Heart left ventricle (tissue), 16 donors: ENCODE data around the gene IPO7. TPM values are rescaled to one million over a fixed set of nuclear protein-coding genes. Genes with fewer than 3 reads are reported as not detected.
"Not testable (repeated sequence)": the region's sequence is repeated elsewhere in the genome, so short reads cannot be mapped to it uniquely, and the experiment has no call there.

Source experiments
- ATAC-seq, 4 donors: fragments of 200-7000 bp; cut with Tn5 transposase; one replicate each; pipeline ENCODE4 v1.9.1; 2020 to 2022; ENCODE audit warnings: moderate library complexity in 4 of 4, mild to moderate bottlenecking in 3 of 4, moderate number of reproducible peaks in 1 of 4
- DNase-seq, 5 donors: peaks; one replicate each; pipeline ENCODE4 v3.0.0-alpha.2; 2020
- H3K27ac ChIP-seq, 12 donors: fragments of 200-600 bp; sonication (generic) in 4 of 12; one replicate each; pipeline versions ENCODE4 v1.5.0 to v1.8.0; 2016 to 2022; ENCODE audit warnings: mild to moderate bottlenecking in 2 of 12
- H3K27me3 ChIP-seq, 9 donors: fragments of 200-600 bp; sonication (generic) in 2 of 9; one replicate each; pipeline versions ENCODE4 v1.5.1 to v1.8.0; 2016 to 2022; ENCODE audit warnings: mild to moderate bottlenecking in 3 of 9
- H3K36me3 ChIP-seq, 9 donors: fragments of 200-600 bp; sonication (generic) in 2 of 9; one replicate each; pipeline versions ENCODE4 v1.5.0 to v1.8.0; 2018 to 2022; ENCODE audit warnings: mild to moderate bottlenecking in 2 of 9
- H3K4me1 ChIP-seq, 12 donors: fragments of 200-600 bp; sonication (generic) in 4 of 12; one replicate each; pipeline versions ENCODE4 v1.5.0 to v1.8.0; 2016 to 2022; ENCODE audit warnings: mild to moderate bottlenecking in 3 of 12
- H3K4me3 ChIP-seq, 12 donors: fragments of 200-600 bp; sonication (generic) in 4 of 12; one replicate each; pipeline versions ENCODE4 v1.5.0 to v1.8.0; 2017 to 2022; ENCODE audit warnings: mild to moderate bottlenecking in 9 of 12, moderate library complexity in 4 of 12
- H3K9me3 ChIP-seq, 12 donors: fragments of 200-600 bp; sonication (generic) in 4 of 12; one replicate each; pipeline versions ENCODE4 v1.5.0 to v1.8.0; 2016 to 2022; ENCODE audit warnings: mild to moderate bottlenecking in 1 of 12
- CTCF ChIP-seq, 12 donors: fragments of 200-600 bp; sonication (generic) in 4 of 12; IDR thresholded peaks; one replicate each; pipeline versions ENCODE4 v1.5.0 to v1.8.0; 2018 to 2022; ENCODE audit warnings: antibody characterized with exemption in 12 of 12, mild to moderate bottlenecking in 5 of 12
- POLR2A ChIP-seq, 2 donors: fragments of 450-650 bp; IDR thresholded peaks; one replicate each; pipeline ENCODE4 v1.6.1; 2017; ENCODE audit warnings: antibody characterized with exemption in 2 of 2, mild to moderate bottlenecking in 2 of 2, moderate library complexity in 2 of 2
- whole genome bisulfite sequencing, 4 donors: extraction: QIAGEN DNeasy Blood & Tissue Kit in 2 of 4; methylation state at CpG; one replicate each; pipeline versions ENCODE4 v1.1.5 to v1.1.7; 2013 to 2018; 5-methylcytosine and 5-hydroxymethylcytosine counted together
- intact Hi-C, 10 donors: fragments of 100-400 bp; cut with DNase I; formaldehyde crosslinking; loops; one replicate each; pipeline versions ENCODE4 v1.11.1 to v1.14.2; 2022
- polyA plus RNA-seq, 2 donors: library from polyadenylated mRNA; stranded (reverse); fragments of 200-250 nt; gene quantifications; one replicate each; pipeline ENCODE4 v1.2.3, GENCODE V29; 2013
- total RNA-seq, 9 donors: library from RNA; depleted of rRNA in 2 of 9; stranded (reverse); fragments of >200 nt in 2 of 9; fragmentation: NEBNext Ultra II Directional in 3 of 9; extraction: Animal tissue kit (Norgen Biotek cat#: 25700) in 3 of 9; gene quantifications; one replicate each; pipeline versions ENCODE4 v1.1.0 to v1.2.4, GENCODE V29; 2016 to 2023
- donor health status: ischemic (EF 13 %, LVEDD 7.1; RV severe dilation, severe dysfunction).
- donor health status: healthy with polysubstance abuse.
- donor health status: DM: no; HTN: yes; CAD: no.
- donor health status: DM: no; HTN: no; CAD: no.
- donor health status: ischemic (EF 25% LVEDD 6.9; RV normal size, moderate dysfunction).
- donor health status: ischemic (EF 25% LVEDD 5.7; RV mildly dilated, moderate dysfunction).
- donor health status: healthy.
- donor health status: DM: yes; HTN: yes; CAD: no.
- donor health status: ischemic (EF 35%, LVEDD 5.7; RV mildly dilated, moderate dysfunction).
- donor health status: nonischemic (EF 11% LVEDD 7.7; RV severe dilation, severe dysfunction).
- donor health status: DM: yes; HTN: yes; CAD: no.
- donor health status: PGD.
- donor health status: ischemic (EF 29% LVEDD 5.4; RV normal size, mild dysfunction).
- donor health status: nonischemic (EF 23%, LVEDD 6.1; RV moderate dilation, normal function).

Gene IPO7
- total and polyA plus RNA-seq, 11 donors = 25.6 to 200 (median 141) TPM

GRCh38 chr11:9428706-9429105 is 44.3 kb downstream of the IPO7 start:
- TF ChIP-seq CTCF (IDR thresholded peaks at IDR 0.05) (no peak), POLR2A (IDR thresholded peaks at IDR 0.05) (no peak)
- no peak overlapping the region for H3K27ac ChIP-seq
- H3K4me3 ChIP-seq = no peak overlapping the region
- H3K27me3 ChIP-seq = no peaks in the 10 kb centered on the region
- intact Hi-C loops = no loop called here
- DNase-seq = no peak
- no peaks in the 10 kb centered on the region for H3K9me3 ChIP-seq
- 52 to 78% (median 71%) methylated on average over 1 of the region's 1 CpG for WGBS, 4 donors
- H3K36me3 ChIP-seq = peaks cover 6 to 100% (median 98%) of the 10 kb centered on the region in 9 donors
- ATAC-seq = no peak
- no peaks in the 10 kb centered on the region for H3K4me1 ChIP-seq

- Histone ChIP-seq H3K4me3 (no peak overlapping the region), H3K9me3 (no peaks in the 10 kb centered on the region), H3K27ac (no peak overlapping the region), H3K27me3 (no peaks in the 10 kb centered on the region), H3K4me1 (no peaks in the 10 kb centered on the region), H3K36me3 (peaks cover 0 to 100% (median 98%) of the 10 kb centered on the region in 9 donors)
- 74 to 90% (median 82%) methylated on average over 4 of the region's 4 CpGs for whole genome bisulfite sequencing, 4 donors
- no peak for DNase-seq
- TF ChIP-seq POLR2A (IDR thresholded peaks at IDR 0.05) (no peak), CTCF (IDR thresholded peaks at IDR 0.05) (no peak)
- no peak for ATAC-seq
- intact Hi-C loops = loop anchor here in 1 of 10 donors (10.0 kb wide), 1 partner anchor 56 kb away; no protein-coding TSS in a partner anchor
Observed at GRCh38 chr11:9438611-9439010, 54.2 kb downstream of the IPO7 start.

- WGBS, 4 donors = 79 to 92% (median 88%) methylated on average over 4 of the region's 4 CpGs
- no peak for TF ChIP-seq CTCF (IDR thresholded peaks at IDR 0.05)
- TF ChIP-seq POLR2A (IDR thresholded peaks at IDR 0.05) = no peak
- intact Hi-C loops = no loop called here
- no peak overlapping the region for H3K4me3 ChIP-seq
- H3K36me3 ChIP-seq = peaks cover 0 to 76% (median 54%) of the 10 kb centered on the region in 9 donors
- no peak overlapping the region for H3K27ac ChIP-seq
- no peaks in the 10 kb centered on the region for H3K27me3 ChIP-seq
- DNase-seq (no peak), ATAC-seq (no peak)
- H3K9me3 ChIP-seq = peaks cover 0 to 3% (median 0%) of the 10 kb centered on the region in 12 donors
- H3K4me1 ChIP-seq = no peaks in the 10 kb centered on the region
Observed at GRCh38 chr11:9446230-9446629, 61.8 kb downstream of the IPO7 start.

GRCh38 chr11:9448576-9449352 is 64.3 kb downstream of the IPO7 start:
- H3K27ac ChIP-seq = no peak overlapping the region
- no peak overlapping the region for H3K4me3 ChIP-seq
- peaks cover 0 to 19% (median 7%) of the 10 kb centered on the region in 12 donors for H3K9me3 ChIP-seq
- intact Hi-C loops = no loop called here
- H3K36me3 ChIP-seq = peaks cover 0 to 51% (median 29%) of the 10 kb centered on the region in 9 donors
- no peaks in the 10 kb centered on the region for H3K4me1 ChIP-seq
- WGBS, 4 donors = 92 to 99% (median 96%) methylated on average over 9 of the region's 9 CpGs
- ATAC-seq (no peak), DNase-seq (no peak)
- no peaks in the 10 kb centered on the region for H3K27me3 ChIP-seq
- TF ChIP-seq CTCF (IDR thresholded peaks at IDR 0.05) (no peak), POLR2A (IDR thresholded peaks at IDR 0.05) (no peak)

GRCh38 chr11:9452023-9452422 is 67.6 kb downstream of the IPO7 start:
- H3K27me3 ChIP-seq, H3K4me3 ChIP-seq, intact Hi-C loops, H3K27ac ChIP-seq, H3K4me1 ChIP-seq, DNase-seq, ATAC-seq: not testable (repeated sequence)
- H3K9me3 ChIP-seq = peaks cover 0 to 19% (median 7%) of the 10 kb centered on the region in 12 donors
- H3K36me3 ChIP-seq = peaks cover 0 to 19% (median 0%) of the 10 kb centered on the region in 9 donors
- WGBS, 4 donors = 72 to 78% (median 75%) methylated on average over 7 of the region's 7 CpGs
